ENCODE results near the gene BPIFA2.

The BPIFA2 gene

DNA sequence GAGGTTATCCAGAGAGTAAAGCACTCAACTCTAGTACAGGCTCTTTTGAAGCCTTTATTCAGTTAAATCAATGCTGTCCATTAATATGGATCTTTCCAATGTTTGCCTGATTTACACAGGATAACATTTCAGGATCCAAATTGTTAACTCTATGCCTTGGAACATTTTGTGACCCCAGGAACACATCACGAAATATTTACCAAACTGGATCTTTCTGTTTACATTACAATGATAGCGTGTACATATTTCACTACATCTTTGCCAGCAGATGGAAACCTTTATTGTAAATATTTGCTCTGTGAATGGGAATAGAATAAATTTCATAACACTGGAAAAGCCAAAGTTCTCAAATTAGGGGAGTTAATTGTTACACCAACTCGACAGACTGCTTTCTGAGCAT lies 23.5 kb downstream of the BPIFA2 start:
- H3K9me3 ChIP-seq (ENCODE audit: insufficient read depth, low read depth, low read length) = no peaks in the 10 kb centered on the region
- H3K4me1 ChIP-seq (ENCODE audit: insufficient read depth, low read length, poor library complexity, severe bottlenecking) = no peaks in the 10 kb centered on the region
- TF ChIP-seq EZH2phosphoT487 (IDR thresholded peaks at IDR 0.05; ENCODE audit: borderline replicate concordance) = no peak
- TF ChIP-seq, protein P1, sequence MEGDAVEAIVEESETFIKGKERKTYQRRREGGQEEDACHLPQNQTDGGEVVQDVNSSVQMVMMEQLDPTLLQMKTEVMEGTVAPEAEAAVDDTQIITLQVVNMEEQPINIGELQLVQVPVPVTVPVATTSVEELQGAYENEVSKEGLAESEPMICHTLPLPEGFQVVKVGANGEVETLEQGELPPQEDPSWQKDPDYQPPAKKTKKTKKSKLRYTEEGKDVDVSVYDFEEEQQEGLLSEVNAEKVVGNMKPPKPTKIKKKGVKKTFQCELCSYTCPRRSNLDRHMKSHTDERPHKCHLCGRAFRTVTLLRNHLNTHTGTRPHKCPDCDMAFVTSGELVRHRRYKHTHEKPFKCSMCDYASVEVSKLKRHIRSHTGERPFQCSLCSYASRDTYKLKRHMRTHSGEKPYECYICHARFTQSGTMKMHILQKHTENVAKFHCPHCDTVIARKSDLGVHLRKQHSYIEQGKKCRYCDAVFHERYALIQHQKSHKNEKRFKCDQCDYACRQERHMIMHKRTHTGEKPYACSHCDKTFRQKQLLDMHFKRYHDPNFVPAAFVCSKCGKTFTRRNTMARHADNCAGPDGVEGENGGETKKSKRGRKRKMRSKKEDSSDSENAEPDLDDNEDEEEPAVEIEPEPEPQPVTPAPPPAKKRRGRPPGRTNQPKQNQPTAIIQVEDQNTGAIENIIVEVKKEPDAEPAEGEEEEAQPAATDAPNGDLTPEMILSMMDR (conservative IDR thresholded peaks at IDR 0.05; ENCODE audit: low read length) = no peak
- H3K36me3 ChIP-seq (ENCODE audit: insufficient read depth, low read length) = no peaks in the 10 kb centered on the region
- H3K9me2 ChIP-seq (replicated peaks; ENCODE audit: low read depth, low read length) = no peaks in the 10 kb centered on the region
- H4K20me1 ChIP-seq (ENCODE audit: insufficient read depth, low read length, poor library complexity, severe bottlenecking) = no peaks in the 10 kb centered on the region
- H2AFZ ChIP-seq (ENCODE audit: low read length) = no peak overlapping the region
- no peaks in the 10 kb centered on the region for H3F3A ChIP-seq (ENCODE audit: low read depth)
- no peaks in the 10 kb centered on the region for H3K27me3 ChIP-seq (ENCODE audit: insufficient read depth, low read length, poor library complexity, severe bottlenecking)
- H3K9ac ChIP-seq (ENCODE audit: low read depth, low read length, poor library complexity, severe bottlenecking) = no peak overlapping the region
- H3K4me3 ChIP-seq (ENCODE audit: low read length, poor library complexity, severe bottlenecking) = no peak overlapping the region
- H3K79me2 ChIP-seq (ENCODE audit: insufficient read depth, low read length) = no peaks in the 10 kb centered on the region
- H3K4me2 ChIP-seq (ENCODE audit: low read depth, low read length, poor library complexity, severe bottlenecking) = no peak overlapping the region

- Histone ChIP-seq H3F3A (ENCODE audit: low read depth) (no peaks in the 10 kb centered on the region), H3K36me3 (ENCODE audit: insufficient read depth, low read length) (no peaks in the 10 kb centered on the region), H4K20me1 (ENCODE audit: insufficient read depth, low read length, poor library complexity, severe bottlenecking) (no peaks in the 10 kb centered on the region), H3K4me2 (ENCODE audit: low read depth, low read length, poor library complexity, severe bottlenecking) (no peak overlapping the region), H3K79me2 (ENCODE audit: insufficient read depth, low read length) (no peaks in the 10 kb centered on the region), H2AFZ (ENCODE audit: low read length) (no peak overlapping the region), H3K27me3 (ENCODE audit: insufficient read depth, low read length, poor library complexity, severe bottlenecking) (no peaks in the 10 kb centered on the region), H3K4me3 (ENCODE audit: low read length, poor library complexity, severe bottlenecking) (no peak overlapping the region), H3K9me3 (ENCODE audit: insufficient read depth, low read depth, low read length) (no peaks in the 10 kb centered on the region), H3K4me1 (ENCODE audit: insufficient read depth, low read length, poor library complexity, severe bottlenecking) (no peaks in the 10 kb centered on the region), H3K9me2 (replicated peaks; ENCODE audit: low read depth, low read length) (no peaks in the 10 kb centered on the region), H3K9ac (ENCODE audit: low read depth, low read length, poor library complexity, severe bottlenecking) (no peak overlapping the region)
- TF ChIP-seq, protein P1 (conservative IDR thresholded peaks at IDR 0.05; ENCODE audit: low read length) = no peak
- TF ChIP-seq EZH2phosphoT487 (IDR thresholded peaks at IDR 0.05; ENCODE audit: borderline replicate concordance) = no peak
Observed at GRCh38 chr20:33191955-33192354, 24.0 kb downstream of the BPIFA2 start.

DNA sequence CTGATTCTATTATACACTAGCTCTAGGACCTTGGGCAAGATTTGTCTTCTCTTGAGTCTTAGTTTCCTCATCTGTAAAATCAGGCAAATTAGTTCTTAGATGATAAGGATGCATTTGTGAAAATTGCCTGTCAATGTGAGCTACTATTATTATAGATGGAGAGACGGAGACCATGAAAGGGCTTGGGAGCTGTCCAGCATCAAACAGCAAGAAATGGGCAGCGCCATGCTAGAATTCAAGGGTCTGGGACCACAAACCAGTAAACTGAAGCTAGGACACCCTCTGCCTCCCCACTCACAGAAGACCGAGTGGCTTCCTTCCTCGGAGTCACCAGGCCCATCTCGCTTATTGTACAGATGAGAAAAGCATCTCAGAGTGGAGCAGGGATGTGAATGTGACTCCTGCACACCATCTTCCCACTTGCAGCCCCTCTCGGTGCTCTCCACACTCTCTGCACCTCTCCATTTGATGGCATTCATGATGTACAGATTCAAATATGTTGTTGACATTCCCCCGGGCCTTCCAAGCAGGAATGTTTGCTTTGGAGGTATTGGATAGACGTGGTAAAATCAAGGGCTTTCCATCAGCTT lies 25.0 kb downstream of the BPIFA2 start:
- no peaks in the 10 kb centered on the region for H3K79me2 ChIP-seq (ENCODE audit: insufficient read depth, low read length)
- no peaks in the 10 kb centered on the region for H3K9me2 ChIP-seq (replicated peaks; ENCODE audit: low read depth, low read length)
- no peak for TF ChIP-seq EZH2phosphoT487 (IDR thresholded peaks at IDR 0.05; ENCODE audit: borderline replicate concordance)
- TF ChIP-seq, protein P1 (conservative IDR thresholded peaks at IDR 0.05; ENCODE audit: low read length) = no peak
- H3K4me1 ChIP-seq (ENCODE audit: insufficient read depth, low read length, poor library complexity, severe bottlenecking) = no peaks in the 10 kb centered on the region
- H2AFZ ChIP-seq (ENCODE audit: low read length) = no peak overlapping the region
- no peaks in the 10 kb centered on the region for H3K36me3 ChIP-seq (ENCODE audit: insufficient read depth, low read length)
- no peaks in the 10 kb centered on the region for H3K27me3 ChIP-seq (ENCODE audit: insufficient read depth, low read length, poor library complexity, severe bottlenecking)
- no peak overlapping the region for H3K4me3 ChIP-seq (ENCODE audit: low read length, poor library complexity, severe bottlenecking)
- H3K4me2 ChIP-seq (ENCODE audit: low read depth, low read length, poor library complexity, severe bottlenecking) = no peak overlapping the region
- no peaks in the 10 kb centered on the region for H3F3A ChIP-seq (ENCODE audit: low read depth)
- no peaks in the 10 kb centered on the region for H4K20me1 ChIP-seq (ENCODE audit: insufficient read depth, low read length, poor library complexity, severe bottlenecking)
- no peaks in the 10 kb centered on the region for H3K9me3 ChIP-seq (ENCODE audit: insufficient read depth, low read depth, low read length)
- H3K9ac ChIP-seq (ENCODE audit: low read depth, low read length, poor library complexity, severe bottlenecking) = no peak overlapping the region

Data from Loucy (cell line).